Left forelimb (tissue), 1 donor: ENCODE data around the gene RABGEF1.
"Not testable (repeated sequence)": the region's sequence is repeated elsewhere in the genome, so short reads cannot be mapped to it uniquely, and the experiment has no call there.

Source experiments
- DNase-seq: peaks from one replicate; pipeline ENCODE4 v3.0.0-alpha.2; 2018; ENCODE audit warnings: low spot score

RABGEF1 gene

DNA sequence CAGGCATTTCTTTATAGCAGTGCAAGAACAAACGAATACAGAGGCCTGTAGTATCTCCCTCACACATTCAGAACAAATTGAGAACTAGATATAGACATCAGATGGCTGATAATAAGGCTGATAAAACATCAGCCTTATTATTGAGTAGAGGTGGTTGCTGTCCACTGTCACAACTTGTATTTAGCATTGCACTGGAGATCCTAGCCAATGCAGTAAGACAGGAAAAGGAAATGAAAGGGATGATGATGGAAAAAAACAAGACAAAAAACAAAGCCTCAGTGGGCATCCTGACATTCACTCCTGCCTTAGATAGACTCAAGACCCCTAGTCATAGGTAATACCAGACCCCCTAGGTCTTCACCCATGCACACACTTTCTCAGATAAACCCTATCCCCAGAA lies 4.7 kb upstream of the RABGEF1 start:
- no peak for DNase-seq

DNA sequence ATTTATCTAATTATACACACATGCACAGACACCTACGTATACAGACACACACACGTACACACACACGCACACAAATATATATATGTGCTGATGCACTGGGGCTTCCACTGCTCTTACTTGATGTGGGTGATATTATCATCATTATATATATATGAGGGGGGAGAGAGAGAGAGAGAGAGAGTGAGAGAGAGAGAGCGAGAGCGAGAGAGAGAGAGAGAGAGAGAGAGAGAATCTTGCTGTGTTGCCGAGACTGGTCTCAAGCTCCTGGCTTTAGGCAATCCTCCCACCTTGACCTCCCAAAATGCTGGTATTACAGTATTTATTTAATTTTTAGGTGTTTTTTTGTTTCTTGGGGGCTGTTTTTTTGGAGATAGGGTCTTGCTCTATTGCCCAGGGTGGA lies 3.6 kb upstream of the RABGEF1 start:
- no peak for DNase-seq

DNA sequence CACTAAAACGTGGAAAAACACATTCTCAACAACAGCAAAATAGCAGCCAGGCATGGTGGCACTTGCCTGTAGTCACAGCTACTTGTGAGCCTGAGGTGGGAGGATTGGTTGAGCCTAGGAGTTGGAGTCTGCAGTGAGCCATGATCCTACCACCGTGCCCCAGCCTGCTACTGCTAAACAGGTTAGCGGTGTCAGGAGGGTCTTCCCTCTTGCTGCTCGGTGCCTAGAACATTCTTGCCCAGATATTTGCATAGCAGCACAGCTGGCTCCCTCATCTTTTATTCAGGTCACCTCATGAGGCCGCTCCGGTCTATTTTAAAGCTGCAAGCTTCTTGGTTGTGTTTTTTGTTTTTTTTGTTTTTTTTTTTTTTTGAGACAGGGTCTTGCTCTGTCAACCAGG lies 2.9 kb upstream of the RABGEF1 start:
- no peak for DNase-seq

DNA sequence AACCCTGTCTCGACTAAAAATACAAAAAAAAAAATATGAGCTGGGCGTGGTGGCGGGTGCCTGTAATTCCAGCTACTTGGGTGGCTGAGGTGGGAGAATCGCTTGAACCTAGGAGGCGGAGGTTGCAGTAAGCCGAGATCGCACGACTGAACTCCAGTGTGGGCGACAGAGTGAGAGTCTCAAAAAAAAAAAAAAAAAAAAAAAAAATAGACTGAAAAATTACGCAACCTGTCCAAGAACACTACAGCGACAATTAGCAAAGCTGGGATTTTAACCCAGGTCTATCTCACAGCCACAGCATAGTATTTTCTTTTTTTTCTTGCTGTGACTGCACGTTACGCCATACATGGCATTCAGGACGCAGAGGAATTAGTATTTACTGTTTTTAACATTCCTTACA lies 1.1 kb upstream of the RABGEF1 start:
- no peak for DNase-seq

DNA sequence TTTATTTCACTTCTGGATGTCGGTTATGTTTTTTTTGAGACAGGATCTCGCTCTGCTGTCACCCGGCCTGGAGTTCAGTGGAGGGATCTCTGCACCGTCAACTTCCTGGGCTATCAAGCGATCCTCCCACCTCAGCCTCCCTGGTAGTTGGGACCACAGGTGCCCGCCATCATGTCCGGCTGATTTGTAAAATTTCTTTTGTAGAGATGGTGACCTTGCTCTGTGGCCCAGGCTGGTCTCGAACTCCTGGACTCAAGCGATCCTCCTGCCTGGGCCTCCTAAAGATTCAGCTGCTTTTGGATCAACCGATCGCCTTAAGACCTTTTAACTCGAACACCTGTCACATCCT lies 606 bp upstream of the RABGEF1 start:
- DNase-seq, result no peak

DNA sequence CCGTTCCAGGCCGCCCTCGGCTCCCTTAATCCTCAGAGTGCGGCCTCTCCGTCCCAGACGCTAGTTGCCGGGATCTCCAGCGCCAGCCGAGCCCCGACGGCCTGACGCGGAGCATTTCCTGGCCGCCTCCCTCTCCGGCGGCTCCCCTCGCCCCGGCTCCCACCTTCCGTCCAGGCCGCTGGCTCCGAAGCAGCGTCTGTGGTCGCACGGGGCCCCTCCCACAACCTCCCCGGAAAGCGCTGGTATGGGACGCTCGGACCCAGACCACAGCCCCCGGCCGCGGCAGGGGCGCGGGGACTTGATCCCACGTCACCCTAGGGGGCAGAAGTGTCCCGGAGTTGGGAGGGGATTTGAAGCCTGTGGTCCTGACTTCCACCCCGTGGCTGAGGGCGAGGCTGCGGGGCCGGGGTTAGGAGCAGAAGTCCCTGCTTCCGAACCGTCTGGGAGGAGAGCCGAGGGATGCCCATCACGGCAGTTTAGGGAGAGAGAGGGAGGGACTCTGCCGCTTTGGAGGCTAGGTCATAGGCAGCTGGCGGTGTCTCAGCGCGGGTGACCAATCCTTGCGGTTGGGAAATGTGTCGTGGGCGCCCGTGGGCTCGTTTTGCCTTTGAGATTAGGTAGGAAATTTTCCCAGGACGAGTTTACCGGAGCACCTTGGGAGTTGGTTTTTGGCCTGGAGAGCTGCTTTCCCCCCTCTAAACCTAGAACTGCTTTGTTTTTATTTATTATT lies 612 bp downstream of the RABGEF1 start:
- DNase-seq, result peak; percentile 74

DNA sequence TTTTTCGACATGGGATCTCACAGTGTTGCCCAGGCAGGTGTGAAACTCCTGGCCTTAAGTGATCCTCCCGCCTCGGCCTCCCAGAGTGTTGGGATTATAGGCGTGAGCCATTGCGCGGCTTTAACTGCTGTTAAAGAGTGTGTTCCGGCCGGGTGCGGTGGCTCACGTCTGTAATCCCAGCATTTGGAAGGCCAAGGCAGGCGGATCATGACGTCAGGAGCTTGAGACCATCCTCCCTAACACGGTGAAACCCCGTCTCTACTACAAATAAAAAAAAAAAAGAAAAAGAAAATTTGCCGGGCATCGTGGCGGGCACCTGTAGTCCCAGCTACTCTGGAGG lies 1.1 kb downstream of the RABGEF1 start:
- DNase-seq, result no peak

DNA sequence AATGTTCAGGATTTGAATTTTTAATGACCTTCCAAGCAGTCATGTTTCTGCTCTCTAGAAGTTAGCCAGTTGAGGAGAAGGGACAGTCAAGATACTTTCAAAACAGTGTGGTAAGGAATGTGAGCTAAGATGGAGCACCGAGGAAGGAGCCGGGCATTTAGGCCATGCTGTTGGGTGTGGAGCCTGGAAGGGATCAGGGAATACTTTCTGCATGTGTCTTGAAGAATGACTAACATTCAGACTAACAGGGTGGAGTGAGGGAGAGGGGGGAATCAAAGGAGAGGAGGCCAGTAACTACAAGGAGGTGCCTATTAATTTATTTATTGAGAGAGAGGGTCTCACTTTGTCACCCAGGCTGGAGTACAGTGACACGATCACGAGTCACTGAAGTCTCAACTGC lies 1.8 kb downstream of the RABGEF1 start:
- DNase-seq, result not testable (repeated sequence)

DNA sequence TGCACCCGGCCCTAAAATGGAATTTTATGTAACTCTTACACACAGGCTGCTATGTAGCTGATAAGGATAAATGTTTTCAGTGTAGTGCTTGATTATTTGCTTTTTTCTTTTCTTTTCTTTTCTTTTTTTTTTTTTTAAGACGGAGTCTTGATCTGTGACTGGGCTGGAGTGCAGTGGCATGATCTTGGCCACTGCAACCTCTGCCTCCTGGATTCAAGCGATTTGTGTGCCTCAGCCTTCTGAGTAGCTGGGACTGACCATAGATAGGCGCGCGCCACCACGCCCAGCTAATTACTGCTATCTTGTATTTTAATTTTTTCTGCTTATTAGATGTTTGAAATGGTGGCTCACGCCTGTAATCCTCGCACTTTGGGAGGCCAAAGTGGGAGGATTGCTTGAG lies 3.4 kb downstream of the RABGEF1 start:
- DNase-seq, result no peak

DNA sequence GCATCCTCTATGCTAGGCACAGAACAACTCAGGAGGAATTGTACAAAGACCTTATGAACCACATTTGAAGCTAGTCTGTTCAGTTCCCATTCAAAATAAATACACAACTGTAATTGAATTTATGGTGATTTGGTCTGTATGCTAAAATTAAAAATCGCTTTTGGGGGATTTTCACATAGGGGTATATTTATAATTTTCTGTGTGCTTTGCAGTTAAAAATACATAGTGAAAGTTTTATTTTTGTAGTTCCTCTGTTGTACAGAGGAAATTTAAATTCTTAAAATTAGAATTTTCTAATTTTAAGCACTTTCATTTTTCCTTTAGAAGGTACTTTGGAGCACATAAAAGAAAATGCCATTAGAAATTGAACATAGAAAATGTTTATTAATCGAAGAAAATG lies 6.9 kb downstream of the RABGEF1 start:
- no peak for DNase-seq

DNA sequence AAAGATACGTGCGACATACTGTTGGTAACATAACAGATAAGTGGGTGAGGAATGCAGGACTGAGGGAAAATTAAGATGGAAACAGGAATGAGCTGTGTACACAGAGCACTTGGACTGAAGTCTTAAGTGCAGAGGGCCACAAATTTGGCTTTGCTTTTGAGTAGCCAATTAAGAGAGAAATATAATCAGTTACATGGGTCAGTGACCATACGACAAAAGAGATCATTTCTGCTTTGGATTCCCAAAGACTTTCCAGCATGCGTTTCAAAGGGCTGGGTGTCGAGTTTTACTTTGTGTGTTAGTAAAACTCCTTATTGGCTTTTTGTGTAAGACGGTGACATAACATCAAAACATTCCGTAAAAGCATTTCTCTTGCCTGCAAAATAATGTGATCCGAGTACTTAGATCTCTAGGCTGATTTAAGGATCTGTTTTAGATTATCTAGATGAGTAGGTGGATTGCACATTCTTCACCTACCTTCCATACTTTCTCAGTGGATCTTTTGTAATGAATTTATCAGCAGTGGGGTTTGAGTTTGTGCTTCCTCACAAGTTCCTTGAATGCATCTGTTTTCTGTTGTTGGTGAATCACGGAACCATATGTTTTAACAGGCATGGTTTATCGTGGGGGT lies 7.5 kb downstream of the RABGEF1 start:
- DNase-seq, result no peak

DNA sequence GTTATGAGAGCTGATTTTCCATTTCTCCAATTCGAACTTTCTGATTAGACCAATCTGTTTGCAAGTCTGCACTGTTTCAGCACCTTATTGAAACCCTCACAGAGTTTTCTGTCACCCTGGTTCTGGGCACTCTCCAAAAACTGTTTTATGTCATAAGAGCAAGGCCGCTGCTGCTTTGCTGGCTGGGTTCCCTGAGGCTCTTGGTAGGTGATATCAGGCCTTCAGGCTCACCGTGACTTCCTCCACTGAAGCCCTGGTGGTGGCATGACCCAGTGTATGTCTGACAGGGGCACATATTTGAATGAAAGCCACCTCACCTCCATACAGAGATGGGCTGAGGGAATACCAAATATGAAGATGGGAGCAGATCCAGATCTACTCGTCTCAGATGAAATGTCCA lies 8.3 kb downstream of the RABGEF1 start:
- no peak for DNase-seq

DNA sequence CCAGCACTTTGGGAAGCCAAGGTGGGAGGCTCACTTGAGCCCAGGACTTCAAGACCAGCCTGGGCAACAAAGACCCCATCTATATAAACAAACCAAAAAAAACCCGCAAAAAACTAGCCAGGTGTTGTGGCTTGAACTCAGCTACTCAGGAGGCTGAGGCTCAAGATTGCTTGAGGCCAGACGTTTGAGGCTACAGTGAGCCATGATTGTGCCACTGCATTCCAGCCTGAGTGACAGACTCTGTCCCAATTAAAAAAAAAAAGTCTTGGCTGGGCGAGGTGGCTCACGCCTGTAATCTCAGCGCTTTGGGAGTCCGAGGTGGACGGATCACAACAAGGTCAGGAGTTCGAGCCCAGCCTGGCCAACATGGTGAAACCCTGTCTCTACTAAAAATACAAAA lies 11.4 kb downstream of the RABGEF1 start:
- DNase-seq, result no peak

DNA sequence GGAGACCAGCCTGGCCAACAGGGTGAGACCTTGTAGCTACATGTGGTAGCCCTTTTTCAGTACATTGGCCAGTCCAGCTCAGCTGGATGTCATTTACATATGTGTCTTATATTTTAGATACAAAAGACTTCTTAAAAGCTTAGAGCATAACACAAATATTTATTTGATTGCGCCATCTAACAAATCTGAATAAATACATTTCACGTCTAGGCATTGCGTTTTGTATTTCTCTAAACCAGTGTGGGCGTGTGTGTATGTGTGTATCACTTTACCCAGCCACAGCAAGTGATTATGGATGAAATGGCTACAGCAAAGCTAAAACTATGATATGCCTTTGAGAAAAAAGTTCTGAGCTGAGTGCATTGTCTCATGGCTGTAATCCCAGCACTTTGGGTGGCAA lies 14.0 kb downstream of the RABGEF1 start:
- DNase-seq, result no peak

DNA sequence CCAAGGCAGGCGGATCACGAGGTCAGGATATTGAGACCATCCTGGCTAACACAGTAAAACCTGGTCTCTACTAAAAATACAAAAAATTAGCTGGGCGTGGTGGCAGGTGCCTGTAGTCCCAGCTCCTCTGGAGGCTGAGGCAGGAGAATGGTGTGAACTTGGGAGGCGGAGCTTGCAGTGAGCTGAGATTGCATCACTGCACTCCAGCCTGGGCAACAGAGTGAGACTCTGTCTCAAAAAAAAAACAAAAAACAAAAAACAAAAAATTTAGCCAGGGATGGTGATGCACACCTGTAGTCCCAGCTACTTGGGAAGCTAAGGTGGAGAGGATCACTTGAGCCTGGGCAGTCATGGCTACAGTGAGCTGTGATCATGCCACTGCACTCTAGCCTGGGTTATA lies 14.5 kb downstream of the RABGEF1 start:
- not testable (repeated sequence) for DNase-seq

DNA sequence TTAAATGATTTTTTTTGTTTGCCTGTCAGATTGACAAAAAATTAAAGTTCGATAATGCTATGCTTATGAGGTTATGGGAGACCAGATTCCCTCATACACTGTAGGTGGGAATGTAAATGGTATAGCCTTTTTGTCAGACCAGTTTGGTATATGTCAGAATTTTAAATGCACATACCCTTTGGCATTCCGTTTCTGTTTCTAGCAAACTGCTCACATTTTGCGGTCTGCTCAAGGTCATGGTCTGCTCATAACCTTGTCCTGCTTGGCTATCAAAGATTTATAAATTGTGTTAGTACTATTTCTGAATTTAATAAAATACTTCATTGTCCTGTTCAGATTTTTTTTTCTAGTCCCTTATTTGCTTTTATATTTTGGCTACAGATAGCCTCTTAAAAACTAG lies 15.7 kb downstream of the RABGEF1 start:
- not testable (repeated sequence) for DNase-seq

DNA sequence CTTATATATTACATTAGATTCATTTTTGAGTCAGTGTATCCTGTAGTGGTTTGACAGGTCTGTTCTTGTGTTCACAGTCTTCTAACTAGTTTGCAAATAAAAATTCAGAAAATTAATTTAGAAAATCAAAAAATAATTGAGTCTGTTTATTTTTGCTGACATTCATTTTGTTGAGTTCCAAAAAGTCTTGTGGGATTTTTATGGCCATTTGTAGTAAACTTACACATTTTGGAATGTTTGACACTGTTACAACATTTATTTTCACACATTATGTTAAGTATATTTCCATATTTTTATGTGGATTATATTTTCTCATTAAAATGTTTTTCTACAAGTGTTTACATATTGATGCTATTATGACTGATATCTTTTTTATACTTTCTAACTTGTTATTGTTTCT lies 16.4 kb downstream of the RABGEF1 start:
- no peak for DNase-seq

DNA sequence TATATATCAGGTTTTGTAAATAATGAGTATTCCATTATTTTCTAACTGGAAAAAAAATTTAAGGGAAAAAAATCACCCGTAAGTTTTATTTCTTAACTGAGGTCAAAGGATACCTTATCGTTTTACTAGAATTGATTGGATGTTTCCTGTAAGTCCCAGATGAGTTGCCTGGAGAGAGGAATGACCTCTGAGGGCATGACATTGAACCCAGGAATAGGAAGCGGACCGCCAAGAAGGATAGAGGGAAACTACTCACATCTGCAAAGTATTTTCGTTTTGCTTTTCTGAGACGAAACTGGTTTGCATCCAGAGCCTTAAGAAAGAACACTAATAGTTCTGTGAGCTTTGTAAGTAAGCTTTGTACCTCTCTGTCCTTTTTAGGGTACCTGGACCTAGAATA lies 17.4 kb downstream of the RABGEF1 start:
- no peak for DNase-seq

DNA sequence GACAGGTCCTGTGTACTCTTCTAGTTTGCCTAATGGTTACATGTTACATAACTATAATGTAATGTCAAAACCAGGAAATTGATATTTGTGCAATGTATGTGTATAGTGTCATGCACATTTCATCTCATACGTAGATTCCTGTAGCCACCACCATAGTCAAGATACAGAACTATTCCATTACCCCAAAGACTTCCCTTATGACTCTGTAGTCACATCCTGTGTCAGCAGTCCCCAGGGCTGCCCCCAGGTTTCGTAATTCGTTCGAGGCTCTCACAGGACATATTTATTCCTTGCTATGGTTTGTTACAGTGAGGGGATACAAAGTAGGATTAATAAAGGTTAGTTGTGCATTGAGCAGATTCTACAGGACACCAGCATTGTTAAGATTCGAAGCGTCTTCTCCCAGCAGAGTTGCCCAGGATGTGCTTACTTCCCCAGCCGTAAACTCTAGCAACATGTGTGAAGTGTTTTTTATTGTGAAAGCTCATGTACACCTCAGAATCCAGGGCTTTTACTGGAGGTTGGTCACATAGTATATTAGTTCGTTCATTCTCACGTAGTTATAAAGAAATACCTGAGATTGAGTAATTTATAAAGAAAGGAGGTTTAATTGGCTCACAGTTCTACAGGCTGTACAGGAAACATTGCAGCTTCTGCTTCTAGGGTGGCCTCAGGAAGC lies 18.6 kb downstream of the RABGEF1 start:
- DNase-seq, result no peak

DNA sequence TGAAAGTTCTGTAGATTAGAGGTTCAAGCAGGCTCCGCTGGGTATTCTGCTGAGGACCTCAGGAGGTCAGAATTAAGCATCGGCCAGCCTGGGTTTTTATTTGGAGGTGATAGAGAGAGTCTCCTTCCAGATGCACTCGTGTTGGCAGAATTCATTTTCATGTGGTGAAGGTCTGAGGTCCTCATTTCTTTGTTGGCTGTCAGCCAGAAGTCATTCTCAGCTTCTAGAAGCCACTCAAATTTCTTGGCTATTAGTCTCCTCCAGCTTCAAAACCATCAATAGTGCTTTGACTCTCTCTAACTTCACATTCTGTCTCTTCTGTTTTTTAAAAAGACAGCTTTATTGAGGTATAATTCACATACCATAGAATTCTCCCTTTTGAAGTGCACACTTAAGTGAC lies 22.6 kb downstream of the RABGEF1 start:
- DNase-seq, result not testable (repeated sequence)

DNA sequence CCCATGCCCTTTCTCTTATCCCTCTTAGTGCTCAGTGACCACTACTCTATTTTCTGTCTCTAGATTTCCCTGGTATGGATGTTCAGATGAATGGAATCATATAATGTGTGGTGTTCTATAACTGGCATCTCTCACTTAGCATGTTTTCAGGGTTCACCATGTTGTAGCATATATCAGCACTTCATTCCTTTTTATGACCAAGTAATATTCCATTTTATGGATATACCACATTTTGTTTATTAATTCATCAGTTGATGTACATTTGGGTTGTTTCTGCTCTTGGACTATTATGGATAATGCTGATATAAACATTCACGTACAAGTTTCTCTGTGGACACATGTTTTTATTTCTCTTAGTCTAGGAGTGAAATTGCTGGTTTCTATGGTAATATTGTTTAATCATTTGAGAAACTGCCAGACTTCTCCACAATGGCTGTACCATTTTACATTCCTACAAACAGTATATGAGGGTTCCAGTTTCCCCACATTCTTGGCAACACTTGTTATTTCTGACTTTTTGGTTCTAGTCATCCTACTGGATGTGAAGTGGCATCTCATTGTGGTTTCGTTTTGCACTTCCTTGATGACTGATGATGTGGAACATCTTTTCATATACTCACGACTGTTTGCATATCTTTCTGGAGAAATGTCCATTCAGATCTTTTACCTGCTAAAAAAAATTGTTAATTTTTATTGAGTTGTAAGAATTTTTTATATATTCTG lies 23.3 kb downstream of the RABGEF1 start:
- not testable (repeated sequence) for DNase-seq

DNA sequence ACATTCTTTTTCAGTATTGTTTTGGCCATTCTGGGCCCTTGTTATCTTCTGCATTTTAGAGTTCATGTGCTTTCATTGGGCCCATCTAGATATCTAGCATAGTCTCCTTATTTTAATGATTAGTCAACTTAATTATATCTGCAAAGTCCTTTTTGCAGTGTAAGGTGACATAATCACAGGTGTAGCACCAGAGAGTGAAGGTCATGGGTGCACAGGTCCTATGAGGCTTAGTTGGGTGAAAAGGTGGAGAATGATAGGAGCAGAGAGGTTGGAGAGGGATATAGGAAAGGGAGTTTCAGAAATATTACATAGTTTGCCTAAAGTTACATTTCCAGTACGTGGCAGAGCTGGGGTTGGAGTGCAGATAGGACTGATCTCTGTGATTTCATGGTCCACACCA lies 24.4 kb downstream of the RABGEF1 start:
- not testable (repeated sequence) for DNase-seq
